Measurements from ENCODE around the gene RNF180. TPM values are rescaled to one million over a fixed set of nuclear protein-coding genes. Genes with fewer than 3 reads are reported as not detected.
A peak's percentile ranks its signal among the peaks of the same experiment; 100 is the strongest.

The RNF180 gene
- total and polyA plus RNA-seq, 2 of the 8 experiments (the other 6 are each of a cell fraction or from before 2014, with no cell fraction given): 0.39 to 2.3 TPM

DNA sequence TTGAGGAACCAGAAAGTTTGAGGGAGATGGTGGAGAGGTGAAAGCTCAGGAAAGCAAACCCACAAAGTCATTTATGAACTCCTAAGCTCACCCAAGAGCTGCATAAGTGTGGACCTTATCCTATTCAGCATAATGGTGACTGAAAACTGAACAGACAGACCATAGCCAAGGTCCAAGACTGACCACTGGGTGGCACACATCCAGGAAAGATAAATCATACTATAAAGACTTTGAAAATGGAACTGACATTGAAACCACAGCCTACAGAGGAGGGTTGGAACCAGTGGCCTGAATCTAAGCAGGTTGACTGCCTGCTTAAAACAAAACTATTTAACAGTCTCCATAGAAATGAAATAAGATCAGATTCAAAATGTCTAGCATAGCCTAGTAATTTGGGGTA lies 219.1 kb downstream of the RNF180 start:
- Histone ChIP-seq H3K4me1 (replicated peaks in 1 of 4; ENCODE audit: control insufficient read depth in 3 of 4, insufficient read depth in 4 of 4, low read length in 3 of 4) (no peaks in the 10 kb centered on the region), H3K9me3 (ENCODE audit: insufficient read depth in 2 of 2, low read depth in 1 of 2, low read length in 1 of 2) (no peaks in the 10 kb centered on the region), H3K56ac (replicated peaks; ENCODE audit: insufficient read length, low read depth, low read length) (no peak overlapping the region), H3K9ac (replicated peaks in 1 of 4; ENCODE audit: extremely low read depth in 1 of 4, low read depth in 3 of 4, low read length in 3 of 4) (no peak overlapping the region), H3K4ac (replicated peaks; ENCODE audit: insufficient read length, low read depth, low read length) (no peak overlapping the region), H3K36me3 (ENCODE audit: control insufficient read depth in 2 of 4, insufficient read depth in 4 of 4, low read length in 3 of 4) (no peaks in the 10 kb centered on the region), H3K27me3 (replicated peaks in 1 of 4; ENCODE audit: control insufficient read depth in 3 of 4, extremely low read depth in 1 of 4, insufficient read depth in 3 of 4, low read length in 3 of 4) (no peaks in the 10 kb centered on the region), H4K91ac (replicated peaks; ENCODE audit: insufficient read length, low read length) (no peak overlapping the region), H3K23ac (ENCODE audit: insufficient read length) (no peak overlapping the region), H4K20me1 (replicated peaks in 1 of 2; ENCODE audit: control insufficient read depth in 1 of 2, insufficient read depth in 2 of 2, low read length in 2 of 2) (no peaks in the 10 kb centered on the region), H3K4me2 (ENCODE audit: insufficient read depth in 1 of 2, low read depth in 2 of 2, low read length in 2 of 2) (no peak overlapping the region), H3K79me1 (ENCODE audit: low read depth, low read length) (no peaks in the 10 kb centered on the region), H2AK5ac (ENCODE audit: low read depth, low read length) (no peak overlapping the region), H2BK15ac (ENCODE audit: low read length) (no peak overlapping the region), H2BK12ac (ENCODE audit: low read depth, low read length) (no peak overlapping the region), H3K14ac (ENCODE audit: insufficient read length) (no peak overlapping the region), H3K4me3 (ENCODE audit: extremely low read depth in 1 of 4, insufficient read depth in 2 of 4, low read depth in 3 of 4, low read length in 4 of 4) (no peak overlapping the region), H4K5ac (ENCODE audit: insufficient read length, low read depth, low read length) (no peak overlapping the region), H2BK5ac (ENCODE audit: low read depth, low read length) (no peak overlapping the region), H2BK20ac (ENCODE audit: low read length) (no peak overlapping the region), H3K23me2 (ENCODE audit: low read depth, low read length) (no peaks in the 10 kb centered on the region), H4K8ac (ENCODE audit: extremely low read depth, insufficient read depth, low read length) (no peak overlapping the region), H2AFZ (ENCODE audit: low read length) (no peak overlapping the region), H3K27ac (ENCODE audit: low read depth, low read length) (no peak overlapping the region), H2BK120ac (replicated peaks; ENCODE audit: low read depth, low read length) (no peak overlapping the region), H3K18ac (ENCODE audit: extremely low read depth, low read length) (no peak overlapping the region), H3K79me2 (ENCODE audit: control insufficient read depth in 1 of 2, insufficient read depth in 2 of 2, low read length in 2 of 2) (no peaks in the 10 kb centered on the region)
- ChIA-PET CTCF (ENCODE audit: partially characterized antibody) (interaction anchor here (0.7 to 1.4 kb wide), 7 partner anchors 20 to 249 kb away, joined by 3 to 7 read pairs (median 3); no protein-coding TSS in a partner anchor), POLR2A (ENCODE audit: partially characterized antibody) (no interaction called here)
- FAIRE-seq: no peak
- TF ChIP-seq, protein P1, sequence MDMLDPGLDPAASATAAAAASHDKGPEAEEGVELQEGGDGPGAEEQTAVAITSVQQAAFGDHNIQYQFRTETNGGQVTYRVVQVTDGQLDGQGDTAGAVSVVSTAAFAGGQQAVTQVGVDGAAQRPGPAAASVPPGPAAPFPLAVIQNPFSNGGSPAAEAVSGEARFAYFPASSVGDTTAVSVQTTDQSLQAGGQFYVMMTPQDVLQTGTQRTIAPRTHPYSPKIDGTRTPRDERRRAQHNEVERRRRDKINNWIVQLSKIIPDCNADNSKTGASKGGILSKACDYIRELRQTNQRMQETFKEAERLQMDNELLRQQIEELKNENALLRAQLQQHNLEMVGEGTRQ (IDR thresholded peaks at IDR 0.05; ENCODE audit: low read length): no peak
- TF ChIP-seq CTCF (IDR thresholded peaks at IDR 0.05; ENCODE audit: control extremely low read depth in 1 of 3, insufficient read depth in 1 of 3, low read depth in 1 of 3, low read length in 3 of 3) (peak in 2 of 3 experiments; percentile 38 to 50; a peak in 2 of 4 replicates), SIN3A (conservative IDR thresholded peaks at IDR 0.05 in 1 of 2, IDR thresholded peaks at IDR 0.05 in 1 of 2; ENCODE audit: low read depth in 1 of 2, low read length in 2 of 2) (no peak), CEBPB (IDR thresholded peaks at IDR 0.05; ENCODE audit: low read depth, low read length) (no peak), NANOG (IDR thresholded peaks at IDR 0.05; ENCODE audit: insufficient read depth, low read depth, low read length, poor library complexity, severe bottlenecking) (no peak), SRF (IDR thresholded peaks at IDR 0.05; ENCODE audit: low read depth, low read length) (no peak), RAD21 (IDR thresholded peaks at IDR 0.05 in 1 of 2, conservative IDR thresholded peaks at IDR 0.05 in 1 of 2; ENCODE audit: low read depth in 2 of 2, low read length in 2 of 2) (peak; percentile 30 to 43), CREB1 (IDR thresholded peaks at IDR 0.05) (no peak), BACH1 (IDR thresholded peaks at IDR 0.05; ENCODE audit: low read length) (no peak)
- peak in 1 of 2 experiments; percentile 47 for DNase-seq (ENCODE audit: low read depth in 1 of 2, low spot score in 2 of 2)
